ENCODE measurements around the gene OR2Z1. TPM values are rescaled to one million over a fixed set of nuclear protein-coding genes. Genes with fewer than 3 reads are reported as not detected.
"Not testable (repeated sequence)": the region's sequence is repeated elsewhere in the genome, so short reads cannot be mapped to it uniquely, and the experiment has no call there.

The OR2Z1 gene
- total and polyA plus RNA-seq, 2 experiments from 2014 or later = not detected

DNA sequence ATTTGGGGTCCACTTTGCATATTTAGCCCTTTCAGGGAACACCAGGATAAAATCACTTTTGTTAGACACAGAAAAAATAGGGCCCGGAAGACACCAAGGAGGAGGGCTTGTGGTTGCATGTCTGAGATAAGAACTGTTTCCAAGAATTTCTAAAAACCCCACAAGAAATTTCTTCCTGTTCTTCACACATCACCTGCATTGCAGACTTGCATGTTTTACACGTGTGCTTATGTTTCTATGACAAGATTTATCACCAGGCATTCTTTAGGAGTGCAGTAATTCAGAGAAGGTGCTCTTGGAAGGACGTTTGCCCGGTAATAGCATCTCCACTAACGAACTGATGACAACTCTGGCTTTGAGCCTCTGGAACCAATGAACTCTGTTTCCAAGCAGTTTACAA lies 15.7 kb upstream of the OR2Z1 start (continued):
- TF ChIP-seq, protein P1, sequence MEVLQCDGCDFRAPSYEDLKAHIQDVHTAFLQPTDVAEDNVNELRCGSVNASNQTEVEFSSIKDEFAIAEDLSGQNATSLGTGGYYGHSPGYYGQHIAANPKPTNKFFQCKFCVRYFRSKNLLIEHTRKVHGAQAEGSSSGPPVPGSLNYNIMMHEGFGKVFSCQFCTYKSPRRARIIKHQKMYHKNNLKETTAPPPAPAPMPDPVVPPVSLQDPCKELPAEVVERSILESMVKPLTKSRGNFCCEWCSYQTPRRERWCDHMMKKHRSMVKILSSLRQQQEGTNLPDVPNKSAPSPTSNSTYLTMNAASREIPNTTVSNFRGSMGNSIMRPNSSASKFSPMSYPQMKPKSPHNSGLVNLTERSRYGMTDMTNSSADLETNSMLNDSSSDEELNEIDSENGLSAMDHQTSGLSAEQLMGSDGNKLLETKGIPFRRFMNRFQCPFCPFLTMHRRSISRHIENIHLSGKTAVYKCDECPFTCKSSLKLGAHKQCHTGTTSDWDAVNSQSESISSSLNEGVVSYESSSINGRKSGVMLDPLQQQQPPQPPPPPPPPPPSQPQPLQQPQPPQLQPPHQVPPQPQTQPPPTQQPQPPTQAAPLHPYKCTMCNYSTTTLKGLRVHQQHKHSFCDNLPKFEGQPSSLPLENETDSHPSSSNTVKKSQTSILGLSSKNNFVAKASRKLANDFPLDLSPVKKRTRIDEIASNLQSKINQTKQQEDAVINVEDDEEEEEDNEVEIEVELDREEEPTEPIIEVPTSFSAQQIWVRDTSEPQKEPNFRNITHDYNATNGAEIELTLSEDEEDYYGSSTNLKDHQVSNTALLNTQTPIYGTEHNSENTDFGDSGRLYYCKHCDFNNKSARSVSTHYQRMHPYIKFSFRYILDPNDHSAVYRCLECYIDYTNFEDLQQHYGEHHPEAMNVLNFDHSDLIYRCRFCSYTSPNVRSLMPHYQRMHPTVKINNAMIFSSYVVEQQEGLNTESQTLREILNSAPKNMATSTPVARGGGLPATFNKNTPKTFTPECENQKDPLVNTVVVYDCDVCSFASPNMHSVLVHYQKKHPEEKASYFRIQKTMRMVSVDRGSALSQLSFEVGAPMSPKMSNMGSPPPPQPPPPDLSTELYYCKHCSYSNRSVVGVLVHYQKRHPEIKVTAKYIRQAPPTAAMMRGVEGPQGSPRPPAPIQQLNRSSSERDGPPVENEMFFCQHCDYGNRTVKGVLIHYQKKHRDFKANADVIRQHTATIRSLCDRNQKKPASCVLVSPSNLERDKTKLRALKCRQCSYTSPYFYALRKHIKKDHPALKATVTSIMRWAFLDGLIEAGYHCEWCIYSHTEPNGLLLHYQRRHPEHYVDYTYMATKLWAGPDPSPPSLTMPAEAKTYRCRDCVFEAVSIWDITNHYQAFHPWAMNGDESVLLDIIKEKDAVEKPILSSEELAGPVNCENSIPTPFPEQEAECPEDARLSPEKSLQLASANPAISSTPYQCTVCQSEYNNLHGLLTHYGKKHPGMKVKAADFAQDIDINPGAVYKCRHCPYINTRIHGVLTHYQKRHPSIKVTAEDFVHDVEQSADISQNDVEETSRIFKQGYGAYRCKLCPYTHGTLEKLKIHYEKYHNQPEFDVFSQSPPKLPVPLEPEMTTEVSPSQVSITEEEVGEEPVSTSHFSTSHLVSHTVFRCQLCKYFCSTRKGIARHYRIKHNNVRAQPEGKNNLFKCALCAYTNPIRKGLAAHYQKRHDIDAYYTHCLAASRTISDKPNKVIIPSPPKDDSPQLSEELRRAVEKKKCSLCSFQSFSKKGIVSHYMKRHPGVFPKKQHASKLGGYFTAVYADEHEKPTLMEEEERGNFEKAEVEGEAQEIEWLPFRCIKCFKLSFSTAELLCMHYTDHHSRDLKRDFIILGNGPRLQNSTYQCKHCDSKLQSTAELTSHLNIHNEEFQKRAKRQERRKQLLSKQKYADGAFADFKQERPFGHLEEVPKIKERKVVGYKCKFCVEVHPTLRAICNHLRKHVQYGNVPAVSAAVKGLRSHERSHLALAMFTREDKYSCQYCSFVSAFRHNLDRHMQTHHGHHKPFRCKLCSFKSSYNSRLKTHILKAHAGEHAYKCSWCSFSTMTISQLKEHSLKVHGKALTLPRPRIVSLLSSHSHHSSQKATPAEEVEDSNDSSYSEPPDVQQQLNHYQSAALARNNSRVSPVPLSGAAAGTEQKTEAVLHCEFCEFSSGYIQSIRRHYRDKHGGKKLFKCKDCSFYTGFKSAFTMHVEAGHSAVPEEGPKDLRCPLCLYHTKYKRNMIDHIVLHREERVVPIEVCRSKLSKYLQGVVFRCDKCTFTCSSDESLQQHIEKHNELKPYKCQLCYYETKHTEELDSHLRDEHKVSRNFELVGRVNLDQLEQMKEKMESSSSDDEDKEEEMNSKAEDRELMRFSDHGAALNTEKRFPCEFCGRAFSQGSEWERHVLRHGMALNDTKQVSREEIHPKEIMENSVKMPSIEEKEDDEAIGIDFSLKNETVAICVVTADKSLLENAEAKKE (CRISPR knock-in tag; IDR thresholded peaks at IDR 0.05) = no peak
- no peak for TF ChIP-seq NANOG (IDR thresholded peaks at IDR 0.05; ENCODE audit: borderline replicate concordance)
- TF ChIP-seq ZNF331 (CRISPR knock-in tag; IDR thresholded peaks at IDR 0.05; ENCODE audit: low read depth) = no peak
- no peak for TF ChIP-seq EZH2phosphoT487 (IDR thresholded peaks at IDR 0.05; ENCODE audit: unreplicated experiment)
- TF ChIP-seq, protein P2, sequence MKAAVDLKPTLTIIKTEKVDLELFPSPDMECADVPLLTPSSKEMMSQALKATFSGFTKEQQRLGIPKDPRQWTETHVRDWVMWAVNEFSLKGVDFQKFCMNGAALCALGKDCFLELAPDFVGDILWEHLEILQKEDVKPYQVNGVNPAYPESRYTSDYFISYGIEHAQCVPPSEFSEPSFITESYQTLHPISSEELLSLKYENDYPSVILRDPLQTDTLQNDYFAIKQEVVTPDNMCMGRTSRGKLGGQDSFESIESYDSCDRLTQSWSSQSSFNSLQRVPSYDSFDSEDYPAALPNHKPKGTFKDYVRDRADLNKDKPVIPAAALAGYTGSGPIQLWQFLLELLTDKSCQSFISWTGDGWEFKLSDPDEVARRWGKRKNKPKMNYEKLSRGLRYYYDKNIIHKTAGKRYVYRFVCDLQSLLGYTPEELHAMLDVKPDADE (IDR thresholded peaks at IDR 0.05) = no peak
- TF ChIP-seq, protein P3, sequence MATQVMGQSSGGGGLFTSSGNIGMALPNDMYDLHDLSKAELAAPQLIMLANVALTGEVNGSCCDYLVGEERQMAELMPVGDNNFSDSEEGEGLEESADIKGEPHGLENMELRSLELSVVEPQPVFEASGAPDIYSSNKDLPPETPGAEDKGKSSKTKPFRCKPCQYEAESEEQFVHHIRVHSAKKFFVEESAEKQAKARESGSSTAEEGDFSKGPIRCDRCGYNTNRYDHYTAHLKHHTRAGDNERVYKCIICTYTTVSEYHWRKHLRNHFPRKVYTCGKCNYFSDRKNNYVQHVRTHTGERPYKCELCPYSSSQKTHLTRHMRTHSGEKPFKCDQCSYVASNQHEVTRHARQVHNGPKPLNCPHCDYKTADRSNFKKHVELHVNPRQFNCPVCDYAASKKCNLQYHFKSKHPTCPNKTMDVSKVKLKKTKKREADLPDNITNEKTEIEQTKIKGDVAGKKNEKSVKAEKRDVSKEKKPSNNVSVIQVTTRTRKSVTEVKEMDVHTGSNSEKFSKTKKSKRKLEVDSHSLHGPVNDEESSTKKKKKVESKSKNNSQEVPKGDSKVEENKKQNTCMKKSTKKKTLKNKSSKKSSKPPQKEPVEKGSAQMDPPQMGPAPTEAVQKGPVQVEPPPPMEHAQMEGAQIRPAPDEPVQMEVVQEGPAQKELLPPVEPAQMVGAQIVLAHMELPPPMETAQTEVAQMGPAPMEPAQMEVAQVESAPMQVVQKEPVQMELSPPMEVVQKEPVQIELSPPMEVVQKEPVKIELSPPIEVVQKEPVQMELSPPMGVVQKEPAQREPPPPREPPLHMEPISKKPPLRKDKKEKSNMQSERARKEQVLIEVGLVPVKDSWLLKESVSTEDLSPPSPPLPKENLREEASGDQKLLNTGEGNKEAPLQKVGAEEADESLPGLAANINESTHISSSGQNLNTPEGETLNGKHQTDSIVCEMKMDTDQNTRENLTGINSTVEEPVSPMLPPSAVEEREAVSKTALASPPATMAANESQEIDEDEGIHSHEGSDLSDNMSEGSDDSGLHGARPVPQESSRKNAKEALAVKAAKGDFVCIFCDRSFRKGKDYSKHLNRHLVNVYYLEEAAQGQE (IDR thresholded peaks at IDR 0.05; ENCODE audit: unreplicated experiment) = no peak

DNA sequence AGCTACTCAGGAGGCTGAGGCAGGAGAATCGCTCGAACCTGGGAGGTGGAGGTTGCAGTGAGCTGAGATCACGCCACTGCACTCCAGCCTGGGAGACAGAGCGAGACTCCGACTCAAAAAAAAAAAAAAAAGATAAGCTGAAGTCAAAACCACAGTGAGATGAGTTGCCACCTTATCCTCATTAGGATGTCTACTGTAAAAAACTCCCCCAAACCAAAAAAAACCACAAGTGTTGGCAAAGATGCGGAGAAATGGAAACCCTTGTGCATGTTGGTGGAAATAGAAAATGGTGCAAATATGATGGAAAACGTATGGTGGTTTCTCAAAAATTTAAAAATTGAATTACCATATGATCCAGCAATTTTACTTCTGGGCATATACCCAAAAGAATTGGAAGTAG lies 11.1 kb upstream of the OR2Z1 start:
- H3K79me2 ChIP-seq (replicated peaks; ENCODE audit: insufficient read depth); H3F3A ChIP-seq (replicated peaks; ENCODE audit: low read depth); H3K27me3 Mint-ChIP-seq (ENCODE audit: insufficient read depth, low read depth, poor library complexity); H3K9me2 ChIP-seq (ENCODE audit: insufficient read depth); DNase-seq (ENCODE audit: low spot score); H4K20me1 ChIP-seq (replicated peaks; ENCODE audit: insufficient read depth); H3K4me3 Mint-ChIP-seq; H3K27ac ChIP-seq (ENCODE audit: low read depth); H2AFZ ChIP-seq; H3K27me3 ChIP-seq (ENCODE audit: insufficient read depth); ATAC-seq; H3K4me1 ChIP-seq (ENCODE audit: insufficient read depth); H3K36me3 ChIP-seq (ENCODE audit: insufficient read depth); H3K4me2 ChIP-seq; H3K4me1 Mint-ChIP-seq; H3K27ac Mint-ChIP-seq; H3K4me3 ChIP-seq: not testable (repeated sequence)
- Mint-ChIP-seq H3K9me3 (peaks cover 74% of the 10 kb centered on the region), H3K36me3 (ENCODE audit: low read depth) (peaks cover 20% of the 10 kb centered on the region)
